GM12865 (cell line): ENCODE results near the gene HSF5.

Experiments used
- DNase-seq: peaks from one replicate; pipeline ENCODE4 v3.0.0; 2010; ENCODE audit warnings: low read depth
- H3K4me3 ChIP-seq: 2 replicates; pipeline ENCODE4 v1.5.1; 2011; ENCODE audit warnings: mild to moderate bottlenecking, low read depth, low read length, control low read depth
- CTCF ChIP-seq: IDR thresholded peaks from 2 replicates; pipeline ENCODE4 v1.5.1; 2011; ENCODE audit warnings: low read length, control low read depth, low read depth, inconsistent platforms; ENCODE audit not compliant: insufficient read depth; ENCODE audit errors: missing control alignments

HSF5 gene

GRCh38 chr17:58378733-58379510 is 109.3 kb downstream of the HSF5 start:
- DNase-seq, result no peak
- H3K4me3 ChIP-seq, result no peak overlapping the region
- no peak for TF ChIP-seq CTCF

DNA sequence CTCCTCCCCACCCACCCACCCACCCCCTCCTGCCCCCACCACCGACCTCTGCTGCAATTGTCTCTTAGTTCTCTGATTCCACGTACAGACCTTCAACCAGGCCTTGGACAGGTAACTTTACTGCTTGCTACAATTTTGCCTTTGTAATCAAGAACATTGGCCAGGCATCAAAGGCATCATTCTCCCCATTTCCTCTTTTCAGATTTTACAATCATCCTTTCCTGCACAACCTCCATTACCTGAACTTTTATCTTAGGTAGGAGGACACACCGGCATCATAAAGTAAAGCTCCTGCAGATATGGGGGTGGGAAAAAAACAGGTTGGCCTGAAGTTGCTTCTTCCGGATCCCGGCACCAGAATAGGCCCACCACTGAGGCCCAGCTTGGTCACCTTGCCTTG is 110.5 kb downstream of the HSF5 start:
- no peak for DNase-seq
- no peak overlapping the region for H3K4me3 ChIP-seq
- no peak for TF ChIP-seq CTCF

DNA sequence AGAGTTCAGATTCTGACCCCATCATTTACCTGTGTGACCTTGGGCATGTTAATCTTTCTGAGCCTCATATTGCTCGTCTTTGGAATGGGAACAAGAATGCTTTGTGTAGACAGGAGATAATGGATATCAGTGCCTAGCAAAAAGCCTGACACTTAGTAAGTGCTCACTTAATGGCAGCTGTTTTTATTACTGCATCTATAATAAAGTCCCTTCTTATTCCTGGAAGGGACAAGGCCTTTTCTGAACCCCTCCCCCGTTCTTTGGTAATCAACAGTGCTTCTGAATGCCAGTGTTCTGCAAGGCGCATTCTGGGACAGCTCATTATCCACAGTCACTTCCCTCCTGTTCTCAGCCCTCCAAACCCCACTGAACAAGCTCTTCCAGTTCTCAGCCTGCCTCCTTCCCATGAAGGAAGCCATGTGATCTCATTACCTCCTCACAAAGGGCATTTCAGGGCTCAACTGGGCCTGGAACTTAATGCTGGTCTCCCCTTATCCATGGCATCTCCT is 111.1 kb downstream of the HSF5 start:
- no peak for DNase-seq
- H3K4me3 ChIP-seq, result no peak overlapping the region
- TF ChIP-seq CTCF, result no peak

GRCh38 chr17:58376472-58377000 is 111.7 kb downstream of the HSF5 start:
- DNase-seq, result no peak
- H3K4me3 ChIP-seq, result no peak overlapping the region
- no peak for TF ChIP-seq CTCF

GRCh38 chr17:58375811-58376210 is 112.4 kb downstream of the HSF5 start:
- TF ChIP-seq CTCF, result no peak
- DNase-seq, result no peak

GRCh38 chr17:58375256-58375655 is 113.0 kb downstream of the HSF5 start:
- DNase-seq, result no peak
- H3K4me3 ChIP-seq, result no peak overlapping the region
- TF ChIP-seq CTCF, result no peak

More at GRCh38 chr17:58375811-58376210, 112.4 kb downstream of the HSF5 start:
- H3K4me3 ChIP-seq, result no peak overlapping the region
